A673 (cell line): Measurements from ENCODE around the gene CCDC40.

Experiments
- CTCF ChIP-seq: fragments of 300-800, 200-600 bp; sonication (generic); conservative IDR thresholded peaks from 2 replicates; pipeline ENCODE4 v1.5.1; 2017; ENCODE audit warnings: low read depth, mild to moderate bottlenecking, antibody characterized with exemption, low read length, moderate library complexity, mixed read lengths
- EZH2 ChIP-seq: fragments of 200-600 bp; sonication (generic); IDR thresholded peaks from 2 replicates; pipeline ENCODE4 v1.6.1; 2017; ENCODE audit warnings: borderline replicate concordance, low read depth, mild to moderate bottlenecking, mixed read lengths, antibody characterized with exemption, low read length; ENCODE audit not compliant: poor library complexity, severe bottlenecking

GRCh38 chr17:80045703-80046102, 9.3 kb downstream of the CCDC40 start:
- no peak for TF ChIP-seq CTCF
- no peak for TF ChIP-seq EZH2
